Activated CD8-positive, alpha-beta memory T cell treated with anti-CD3 and anti-CD28 coated beads, Interleukin-2, amount 50 U/mL, for 4 hours (primary cell): ENCODE data around the gene LRPPRC.

Experiments
- DNase-seq: peaks from one replicate; pipeline ENCODE4 v3.0.0-alpha.2; 2020

LRPPRC gene

DNA sequence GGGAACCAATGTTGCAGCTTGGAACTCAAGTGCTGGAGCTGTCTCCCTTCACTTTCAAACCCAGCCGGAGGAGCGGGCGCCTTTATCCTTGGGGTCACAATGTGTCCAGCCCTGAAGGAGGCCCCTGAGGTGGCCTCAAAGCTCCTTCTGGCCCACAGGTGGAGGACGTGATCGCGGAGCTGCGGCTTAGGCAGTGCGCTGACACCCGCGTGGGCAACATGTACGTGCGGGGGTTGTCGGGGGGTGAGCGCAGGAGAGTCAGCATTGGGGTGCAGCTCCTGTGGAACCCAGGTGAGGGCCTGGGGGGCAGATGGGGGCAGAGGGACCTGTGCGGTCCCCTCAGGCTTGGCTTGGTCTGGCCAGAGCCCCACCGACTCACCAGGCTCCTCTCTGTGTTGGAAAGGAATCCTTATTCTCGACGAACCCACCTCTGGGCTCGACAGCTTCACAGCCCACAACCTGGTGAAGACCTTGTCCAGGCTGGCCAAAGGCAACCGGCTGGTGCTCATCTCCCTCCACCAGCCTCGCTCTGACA, 143.5 kb downstream of the LRPPRC start:
- no peak for DNase-seq

DNA sequence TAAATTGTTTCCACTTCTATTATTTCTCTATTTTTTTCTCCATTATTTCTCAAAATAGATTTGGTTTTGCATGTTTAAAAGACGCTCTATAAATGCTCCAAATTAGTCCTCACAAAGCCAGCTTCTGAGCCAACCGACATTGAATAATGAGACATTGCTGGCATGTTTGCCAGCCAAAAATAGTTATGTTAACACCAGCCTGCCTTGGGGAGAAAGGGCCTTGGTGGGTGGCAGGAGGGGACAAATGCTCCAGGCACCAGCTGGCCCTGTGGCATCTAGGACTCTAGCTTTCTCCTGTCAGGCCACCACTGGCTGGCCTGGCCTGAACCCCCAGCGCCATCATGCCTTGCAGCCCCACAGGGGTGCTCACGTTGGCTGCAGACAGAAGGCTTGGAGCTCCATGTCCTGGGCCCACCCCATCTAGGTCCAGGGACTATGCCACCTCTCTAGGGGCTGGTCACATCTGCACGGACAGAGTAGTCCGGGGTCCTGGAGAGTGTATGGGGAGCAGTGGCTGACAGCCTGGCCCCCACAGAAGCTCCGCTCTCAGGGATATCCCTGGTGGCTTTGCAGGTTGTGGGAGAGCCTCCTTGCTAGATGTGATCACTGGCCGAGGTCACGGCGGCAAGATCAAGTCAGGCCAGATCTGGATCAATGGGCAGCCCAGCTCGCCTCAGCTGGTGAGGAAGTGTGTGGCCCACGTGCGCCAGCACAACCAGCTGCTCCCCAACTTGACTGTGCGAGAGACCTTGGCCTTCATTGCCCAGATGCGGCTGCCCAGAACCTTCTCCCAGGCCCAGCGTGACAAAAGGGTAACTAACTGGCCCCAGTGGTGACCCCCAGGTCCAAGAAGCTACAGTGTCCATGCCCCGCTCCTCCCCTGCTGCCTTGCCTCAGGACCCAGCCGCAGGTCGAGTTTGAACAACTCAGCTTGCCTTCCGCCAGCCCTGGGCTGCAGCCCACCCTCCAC, 144.5 kb downstream of the LRPPRC start:
- DNase-seq = no peak

DNA sequence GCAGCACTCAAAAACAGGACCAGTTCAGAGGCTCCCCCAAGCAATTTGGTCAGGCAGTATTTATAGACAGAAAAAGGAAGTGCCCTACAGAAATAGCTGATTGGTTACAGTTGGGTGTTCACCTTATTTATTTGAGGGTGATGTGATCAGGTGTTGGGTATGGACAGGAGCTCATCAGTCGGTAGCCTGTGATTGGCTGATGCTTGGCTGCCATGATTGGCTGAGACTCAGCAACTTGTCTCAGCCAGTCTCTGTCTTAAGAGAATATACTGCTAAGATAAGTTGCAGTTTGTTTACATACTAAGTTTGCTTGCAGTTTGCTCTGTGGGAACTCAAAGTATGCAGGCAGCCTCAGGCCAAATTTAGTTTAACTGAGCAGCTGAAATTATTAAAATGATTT, 147.6 kb downstream of the LRPPRC start:
- no peak for DNase-seq

DNA sequence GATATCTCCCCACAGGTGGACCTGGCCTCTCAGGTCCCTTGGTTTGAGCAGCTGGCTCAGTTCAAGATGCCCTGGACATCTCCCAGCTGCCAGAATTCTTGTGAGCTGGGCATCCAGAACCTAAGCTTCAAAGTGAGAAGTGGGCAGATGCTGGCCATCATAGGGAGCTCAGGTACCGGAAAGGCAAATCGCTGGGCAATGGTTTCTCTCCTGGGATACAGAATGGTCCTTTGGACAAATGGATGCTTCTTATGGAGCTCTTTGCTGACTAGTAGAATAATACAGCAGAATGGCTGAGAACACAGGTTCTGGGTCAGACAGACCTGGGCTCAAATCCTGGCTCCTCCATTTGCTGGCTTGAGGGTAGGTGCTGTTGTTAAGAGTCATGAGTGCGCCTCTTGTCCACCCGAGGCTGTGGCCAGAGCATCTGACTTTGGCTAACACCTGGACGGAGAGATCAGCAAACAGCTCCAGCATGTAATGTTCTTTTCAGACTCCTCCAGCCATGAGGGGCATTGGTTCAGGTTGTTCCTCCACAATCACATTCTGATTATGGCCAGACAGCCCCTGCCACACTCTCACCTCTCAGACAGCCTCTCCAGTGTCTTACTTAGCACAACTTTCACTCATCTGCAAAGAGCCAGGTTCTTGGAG, 149.5 kb downstream of the LRPPRC start:
- DNase-seq = no peak

DNA sequence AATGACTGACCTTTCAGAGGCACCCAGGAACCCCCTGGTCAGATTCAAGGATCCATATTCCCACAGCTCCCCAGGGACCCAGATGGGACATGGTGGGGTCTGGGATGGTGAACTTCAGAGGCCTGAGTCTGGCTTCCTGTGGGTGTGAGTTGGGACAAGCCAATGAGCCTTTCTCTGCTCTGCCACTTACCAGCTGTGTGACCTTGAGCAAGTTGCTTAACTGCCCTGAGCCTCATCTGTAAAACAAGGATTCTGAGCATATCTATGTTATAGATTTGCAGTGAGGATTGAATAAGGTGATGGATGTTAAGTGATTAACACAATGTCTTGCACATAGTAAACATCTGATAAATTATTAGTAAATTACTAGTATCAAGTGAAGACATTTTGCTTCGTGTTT, 150.6 kb downstream of the LRPPRC start:
- DNase-seq = no peak

DNA sequence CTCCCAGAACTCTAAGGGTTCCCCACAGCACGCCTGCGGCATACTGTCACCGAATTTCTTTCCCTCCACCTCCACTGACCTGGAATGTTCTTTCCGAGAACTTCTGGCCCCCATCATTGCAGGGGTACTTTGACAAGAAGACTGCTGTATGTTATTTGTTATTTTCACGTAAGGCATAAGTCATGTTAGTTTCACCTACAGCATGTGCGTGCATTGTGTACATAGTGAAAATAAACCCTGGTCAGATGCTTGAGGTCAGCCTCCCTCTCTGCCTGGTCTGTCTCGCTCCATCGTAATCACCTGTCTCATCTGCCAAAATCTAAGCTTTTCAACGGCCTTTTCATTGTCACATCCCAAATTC, 152.9 kb downstream of the LRPPRC start:
- no peak for DNase-seq

DNA sequence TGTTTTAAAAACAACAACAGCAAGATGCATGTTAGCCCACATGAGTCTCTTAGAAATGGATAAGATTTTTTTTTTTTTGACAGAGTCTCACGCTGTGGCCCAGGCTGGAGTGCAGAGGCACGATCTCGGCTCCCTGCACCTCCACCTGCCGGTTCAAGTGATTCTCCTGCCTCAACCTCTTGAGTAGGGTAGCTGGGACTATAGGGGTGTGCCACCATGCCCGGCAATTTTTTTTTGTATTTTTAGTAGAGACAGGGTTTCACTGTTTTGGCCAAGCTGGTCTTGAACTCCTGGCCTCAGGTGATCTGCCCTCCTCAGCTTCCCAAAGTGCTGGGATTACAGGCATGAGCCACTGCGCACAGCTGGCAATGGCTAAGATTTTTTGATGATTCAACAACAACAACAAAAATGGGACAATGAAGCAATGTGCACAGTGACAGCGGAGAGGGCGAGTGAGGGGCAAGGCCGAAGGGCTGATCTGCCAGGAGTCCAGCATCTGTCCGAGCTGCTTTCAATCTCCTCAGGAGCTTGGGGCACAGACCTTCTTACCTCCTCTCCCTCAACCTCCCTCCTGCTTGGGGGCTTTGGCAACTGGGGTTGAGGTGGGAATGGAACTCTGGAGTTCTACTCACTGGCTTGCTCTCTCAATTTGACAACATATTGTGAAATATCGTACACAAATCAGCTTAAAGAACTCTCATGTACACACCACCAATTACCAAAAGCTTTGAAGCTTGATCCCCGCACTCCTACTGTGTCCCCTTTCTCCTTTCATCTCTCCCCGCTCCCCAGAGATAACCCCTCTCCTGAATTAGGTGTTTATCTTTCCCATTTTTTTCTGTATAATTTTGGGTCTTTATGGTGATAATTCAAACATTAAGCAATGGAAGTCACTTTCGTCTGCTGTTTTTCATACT, 153.6 kb downstream of the LRPPRC start:
- no peak for DNase-seq

DNA sequence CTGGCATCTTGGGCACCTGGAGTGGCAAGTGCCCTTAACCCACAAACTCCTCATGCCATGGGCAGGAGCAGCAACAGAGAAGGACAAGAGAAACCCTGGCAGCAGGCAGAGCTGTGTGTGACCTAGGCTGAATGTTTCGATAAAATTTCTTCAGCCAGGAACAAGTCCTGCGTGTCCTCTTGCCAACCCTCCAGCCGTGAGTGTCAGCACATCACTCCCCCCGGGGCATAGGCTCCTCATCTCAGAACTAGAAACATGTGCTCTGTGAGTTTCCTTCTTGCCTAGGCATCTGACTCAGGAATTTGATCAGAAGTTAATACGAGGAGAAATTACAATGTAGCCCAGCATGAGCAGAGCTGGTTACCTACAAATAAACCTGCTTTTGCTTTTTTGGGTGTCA, 154.8 kb downstream of the LRPPRC start:
- no peak for DNase-seq

DNA sequence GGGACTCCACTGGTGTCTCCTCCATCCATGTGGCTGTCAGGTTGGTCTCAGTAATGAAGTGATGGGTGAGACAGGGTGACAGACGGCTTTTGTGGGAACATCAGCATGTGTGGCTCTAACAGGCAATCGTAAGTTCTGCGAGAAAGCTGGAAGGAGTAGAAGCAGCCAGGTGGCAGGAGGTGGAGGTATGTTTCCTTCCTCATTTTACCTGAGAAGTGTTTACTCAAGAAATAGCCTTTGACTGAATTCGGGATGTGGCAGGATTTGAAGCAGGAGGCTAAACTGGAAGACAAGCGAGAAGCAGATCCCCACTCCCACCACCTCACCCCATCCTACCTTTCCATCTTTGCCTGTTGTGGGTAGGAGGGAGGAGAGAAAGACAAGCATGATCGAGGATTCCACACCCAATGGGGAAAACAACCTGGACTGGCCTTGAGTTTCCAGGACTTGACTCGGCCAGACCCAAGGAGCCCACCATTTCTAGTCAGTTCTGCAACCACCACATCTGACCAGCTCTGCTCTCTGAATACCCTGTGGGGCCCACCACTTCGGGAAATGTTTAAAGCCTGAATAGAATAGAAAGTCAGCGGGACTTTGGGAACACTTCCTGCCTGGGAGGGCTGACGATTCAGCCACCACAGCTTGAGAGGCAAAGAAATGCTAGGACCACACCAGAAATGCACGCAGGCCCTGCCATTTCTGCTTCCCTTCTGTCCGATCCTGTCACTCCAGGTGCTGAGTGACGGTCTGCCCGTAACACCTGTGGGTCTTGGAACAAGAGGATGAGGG, 155.8 kb downstream of the LRPPRC start:
- no peak for DNase-seq

DNA sequence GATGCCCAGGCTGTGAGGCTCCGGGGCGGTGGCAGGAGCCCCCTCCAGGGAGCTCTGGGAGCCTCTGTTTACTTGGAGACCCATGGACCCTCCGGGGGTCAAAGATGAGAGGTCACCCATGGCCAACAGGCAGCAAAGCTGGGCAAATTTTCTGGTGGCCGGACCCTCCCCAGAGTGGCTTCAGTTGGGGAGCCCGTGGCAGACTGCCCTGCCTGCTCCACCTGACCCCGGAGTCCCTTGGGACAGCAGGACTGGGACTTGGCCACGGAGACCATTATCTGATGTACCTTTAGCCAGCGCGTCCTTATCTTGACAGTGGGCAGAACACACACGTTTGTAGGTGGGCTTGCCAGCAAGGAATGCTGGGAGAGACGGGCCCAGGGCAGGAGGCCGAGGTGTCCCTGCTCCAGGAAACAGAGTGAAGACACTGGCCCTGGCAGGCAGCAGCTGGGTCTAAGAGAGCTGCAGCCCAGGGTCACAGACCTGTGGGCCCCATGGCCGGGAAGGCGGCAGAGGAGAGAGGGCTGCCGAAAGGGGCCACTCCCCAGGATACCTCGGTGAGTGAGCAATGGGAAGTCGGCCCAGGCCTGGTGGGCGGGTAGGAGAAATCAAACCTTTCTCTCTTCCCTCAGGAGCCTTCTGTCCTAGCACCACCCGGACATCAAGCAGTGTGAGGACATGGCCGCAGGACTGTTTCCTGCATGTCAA, 157.1 kb downstream of the LRPPRC start, which contains the start of the genes ABCG5 and ABCG8:
Gene ABCG5, minus strand, starts transcription at position 280 of the 708 bp plus-strand sequence. Its CDS starts 160 bp downstream, at position 120.
Gene ABCG8, plus strand, starts transcription at position 412 of the 708 bp plus-strand sequence. Its CDS starts 83 bp downstream, at position 495.
- no peak for DNase-seq

DNA sequence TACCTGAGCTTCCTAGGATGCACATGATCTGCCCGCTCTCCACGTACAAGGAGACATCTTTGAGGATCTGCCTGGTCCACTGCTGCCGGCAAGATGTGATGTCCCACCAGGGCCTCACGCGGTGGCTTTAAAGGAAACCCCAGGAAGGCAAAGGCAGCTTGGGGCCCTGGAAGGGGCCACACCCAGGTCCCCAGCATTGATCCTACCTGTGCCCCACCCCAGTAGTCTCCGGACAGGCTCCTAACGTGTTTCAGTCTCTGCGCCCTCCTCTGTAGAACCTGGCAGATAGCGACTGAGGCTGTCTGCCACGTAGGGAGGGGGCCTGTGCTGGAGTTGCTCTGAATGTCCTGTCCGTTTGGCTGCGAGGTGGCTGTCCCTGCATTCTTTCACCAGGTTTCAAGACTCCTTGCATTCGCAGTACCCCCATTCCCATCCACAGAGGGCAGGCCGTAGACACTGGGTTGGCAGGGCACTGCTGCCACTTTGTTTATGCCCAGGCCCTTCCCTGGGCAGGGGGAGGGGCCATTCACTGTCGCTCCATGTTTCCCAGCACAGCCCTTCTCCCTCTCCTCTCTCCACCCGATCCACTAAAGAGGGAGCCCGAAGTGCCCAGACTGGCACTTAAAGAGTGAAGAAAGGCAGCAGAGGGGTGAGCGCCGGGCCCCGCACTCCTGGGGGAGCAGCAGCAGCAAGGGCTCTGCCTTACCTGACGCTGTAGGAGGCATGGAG, 157.8 kb downstream of the LRPPRC start:
- DNase-seq = no peak

DNA sequence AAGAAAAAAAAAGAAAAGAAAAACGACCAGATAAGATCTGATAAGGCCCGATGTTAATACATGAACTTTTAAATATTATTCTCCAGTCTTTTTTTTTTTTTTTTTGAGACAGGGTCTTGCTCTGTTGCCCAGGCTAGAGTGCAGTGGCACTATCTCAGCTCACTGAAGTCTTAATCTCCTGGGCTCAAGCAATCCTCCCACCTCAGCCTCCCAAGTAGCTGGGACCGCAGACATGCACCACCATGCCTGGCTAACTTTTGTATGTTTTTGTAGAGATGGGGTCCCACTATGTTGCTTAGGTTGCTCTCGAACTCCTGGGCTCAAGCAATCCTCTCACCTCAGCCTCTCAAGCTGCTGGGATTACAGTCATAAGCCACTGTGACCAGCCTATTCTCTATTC, 158.8 kb downstream of the LRPPRC start:
- no peak for DNase-seq
